Activated CD4-positive, CD25-positive, alpha-beta regulatory T cell treated with anti-CD3 and anti-CD28 coated beads, Interleukin-2, amount 50 U/mL, for 16 hours (primary cell): Measurements from ENCODE around the gene CFAP157.

Experiments used
- DNase-seq: peaks from one replicate; pipeline ENCODE4 v3.0.0-alpha.2; 2020; ENCODE audit warnings: low read depth, low spot score

Gene CFAP157

GRCh38 chr9:127761491-127761956, 54.7 kb downstream of the CFAP157 start:
- DNase-seq = no peak

- DNase-seq = no peak
Measured at GRCh38 chr9:127762111-127762676, 55.4 kb downstream of the CFAP157 start.

GRCh38 chr9:127763918-127764384, 57.2 kb downstream of the CFAP157 start:
- no peak for DNase-seq

- DNase-seq = no peak
Measured at GRCh38 chr9:127765418-127765817, 58.6 kb downstream of the CFAP157 start.
